PC-3 (cell line): ENCODE data around the gene CMTM4. TPM values are rescaled to one million over a fixed set of nuclear protein-coding genes. Genes with fewer than 3 reads are reported as not detected.

Experiments
- ATAC-seq: fragments of 200-7000 bp; cut with Tn5 transposase; 2 replicates; pipeline ENCODE4 v1.9.1; 2020; ENCODE audit warnings: mild to moderate bottlenecking, moderate library complexity
- BruUV-seq: library from RNA; stranded (reverse); fragments of 400-500 nt; replicated peaks from 2 replicates; lab custom pipeline; 2021; lab: Mats Ljungman, UMichigan
- CTCF ChIA-PET: fragments of 300-600 bp; sonication (Branson Sonifier 250); formaldehyde crosslinking; loops from one replicate; lab custom pipeline; 2022; ENCODE audit warnings: antibody characterized with exemption; lab: Charles Lee
- POLR2A ChIA-PET: fragments of 300-600 bp; sonication (Branson Sonifier 250); formaldehyde crosslinking; loops from one replicate; lab custom pipeline; 2022; ENCODE audit warnings: antibody characterized with exemption; ENCODE audit not compliant: unreplicated experiment; lab: Charles Lee
- DNase-seq: peaks from one replicate; pipeline ENCODE4 v3.0.0-alpha.2; 2015
- H2AFZ ChIP-seq: fragments of 300-600 bp; sonication (generic); 2 replicates; pipeline ENCODE4 v1.6.0; 2016; ENCODE audit warnings: antibody characterized with exemption, low read length
- H3F3A ChIP-seq: fragments of 300-600 bp; sonication (generic); one replicate; pipeline ENCODE4 v1.6.0; 2017; ENCODE audit warnings: antibody characterized with exemption, low read length, control low read depth, mild to moderate bottlenecking; ENCODE audit not compliant: unreplicated experiment
- H3K27ac ChIP-seq: fragments of 300-600 bp; sonication (generic); 2 replicates; pipeline ENCODE4 v1.5.1; 2016; ENCODE audit warnings: mild to moderate bottlenecking, low read length
- H3K27me3 ChIP-seq: fragments of 300-600 bp; sonication (generic); 2 replicates; pipeline ENCODE4 v1.6.1; 2016; ENCODE audit warnings: low read length, mixed read lengths
- H3K36me3 ChIP-seq: fragments of 300-600 bp; sonication (generic); 2 replicates; pipeline ENCODE4 v1.6.1; 2016; ENCODE audit warnings: low read depth, mixed run types, low read length, mixed read lengths
- H3K4me1 ChIP-seq: fragments of 300-600 bp; sonication (generic); 2 replicates; pipeline ENCODE4 v1.5.1; 2016; ENCODE audit warnings: low read length; ENCODE audit not compliant: insufficient read depth
- H3K4me2 ChIP-seq: fragments of 300-600 bp; sonication (generic); 2 replicates; pipeline ENCODE4 v1.6.0; 2016; ENCODE audit warnings: low read length
- H3K4me3 ChIP-seq: fragments of 300-600 bp; sonication (generic); 2 replicates; pipeline ENCODE4 v1.5.1; 2016; ENCODE audit warnings: mild to moderate bottlenecking, low read length, mixed read lengths
- H3K79me2 ChIP-seq: fragments of 300-600 bp; sonication (generic); 2 replicates; pipeline ENCODE4 v1.6.1; 2017; ENCODE audit warnings: low read length, mixed read lengths
- H3K9ac ChIP-seq: fragments of 300-600 bp; sonication (generic); 2 replicates; pipeline ENCODE4 v1.6.0; 2016; ENCODE audit warnings: mild to moderate bottlenecking, low read length
- H3K9me2 ChIP-seq: fragments of 300-600 bp; sonication (generic); replicated peaks from 2 replicates; pipeline ENCODE4 v1.6.1; 2016; ENCODE audit warnings: mixed run types, low read length, mixed read lengths
- H3K9me3 ChIP-seq: fragments of 300-600 bp; sonication (generic); 2 replicates; pipeline ENCODE4 v1.6.1; 2016; ENCODE audit warnings: low read length, mixed read lengths
- H4K20me1 ChIP-seq: fragments of 300-600 bp; sonication (generic); 2 replicates; pipeline ENCODE4 v1.6.1; 2016; ENCODE audit warnings: low read length, mixed read lengths
- CTCF ChIP-seq: fragments of 300-600 bp; sonication (generic); conservative IDR thresholded peaks from 2 replicates; pipeline ENCODE4 v1.5.1; 2017; ENCODE audit warnings: antibody characterized with exemption, low read depth, mild to moderate bottlenecking, low read length
- EZH2 ChIP-seq: fragments of 300-600 bp; sonication (generic); IDR thresholded peaks from one replicate; pipeline ENCODE4 v1.6.1; 2017; ENCODE audit warnings: antibody characterized with exemption, mild to moderate bottlenecking, low read length; ENCODE audit not compliant: unreplicated experiment
- EZH2phosphoT487 ChIP-seq: fragments of 300-600 bp; sonication (generic); IDR thresholded peaks from 2 replicates; pipeline ENCODE4 v1.6.1; 2018; ENCODE audit warnings: mild to moderate bottlenecking, antibody characterized with exemption, low read length, borderline replicate concordance
- intact Hi-C: fragments of 100-400 bp; cut with micrococcal nuclease; formaldehyde crosslinking; loops from 2 replicates; pipeline ENCODE4 v1.9.0; 2023
- total RNA-seq: library from RNA; depleted of rRNA; stranded (reverse); fragments of >200 nt; gene quantifications from 2 replicates; pipeline ENCODE4 v1.2.3, GENCODE V29; 2014

The CMTM4 gene
- total RNA-seq, 1 experiment from 2014 or later = 16.9 TPM

GRCh38 chr16:66588981-66589713 lies 107.4 kb downstream of the CMTM4 start:
- Histone ChIP-seq H3K4me2 (no peak overlapping the region), H2AFZ (no peak overlapping the region), H3K36me3 (no peaks in the 10 kb centered on the region), H4K20me1 (no peaks in the 10 kb centered on the region), H3K9me2 (no peaks in the 10 kb centered on the region), H3K9me3 (no peaks in the 10 kb centered on the region), H3K27ac (no peak overlapping the region), H3K27me3 (no peaks in the 10 kb centered on the region), H3K9ac (no peak overlapping the region), H3K4me3 (no peak overlapping the region), H3K79me2 (no peaks in the 10 kb centered on the region), H3K4me1 (no peaks in the 10 kb centered on the region), H3F3A (no peaks in the 10 kb centered on the region)
- TF ChIP-seq EZH2phosphoT487 (no peak), EZH2 (no peak), CTCF (peak; percentile 54)
- ChIA-PET POLR2A (no interaction called here), CTCF (interaction anchor here (0.6 to 0.8 kb wide), 2 partner anchors 62 to 182 kb away, joined by 3 read pairs; no protein-coding TSS in a partner anchor)
- intact Hi-C loops = no loop called here
- DNase-seq = peak; percentile 14
- ATAC-seq = peak; percentile 60; the same call in 1 of the 2 replicates
- no TSS peak for BruUV-seq

DNA sequence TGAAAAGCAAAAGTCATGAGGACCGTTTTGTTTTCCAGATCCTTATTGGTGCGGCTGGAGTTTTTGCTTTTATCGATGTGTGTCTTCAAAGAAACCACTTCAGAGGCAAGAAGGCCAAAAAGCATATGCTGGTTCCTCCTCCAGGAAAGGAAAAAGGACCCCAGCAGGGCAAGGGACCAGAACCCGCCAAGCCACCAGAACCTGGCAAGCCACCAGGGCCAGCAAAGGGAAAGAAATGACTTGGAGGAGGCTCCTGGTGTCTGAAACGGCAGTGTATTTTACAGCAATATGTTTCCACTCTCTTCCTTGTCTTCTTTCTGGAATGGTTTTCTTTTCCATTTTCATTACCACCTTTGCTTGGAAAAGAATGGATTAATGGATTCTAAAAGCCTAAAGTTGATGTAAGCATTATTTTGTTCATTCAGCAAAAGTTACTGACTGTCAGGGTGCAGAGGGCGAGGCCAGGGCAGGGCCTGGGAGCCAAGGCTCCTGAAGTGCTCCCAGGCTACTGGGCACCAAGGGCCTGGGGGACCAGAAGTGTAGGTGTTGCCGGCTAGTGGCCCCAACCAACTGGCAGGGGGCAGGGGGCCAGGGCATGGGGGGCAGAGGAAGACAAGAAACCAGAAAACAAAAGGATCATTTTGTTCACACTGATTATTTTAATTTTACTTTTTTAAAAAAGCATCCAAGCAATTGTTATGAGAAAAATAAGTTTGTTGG lies 108.5 kb downstream of the CMTM4 start:
- Histone ChIP-seq H3K27me3 (no peaks in the 10 kb centered on the region), H3K79me2 (no peaks in the 10 kb centered on the region), H3K4me1 (no peaks in the 10 kb centered on the region), H3K4me2 (no peak overlapping the region), H4K20me1 (no peaks in the 10 kb centered on the region), H2AFZ (no peak overlapping the region), H3K9me2 (no peaks in the 10 kb centered on the region), H3F3A (no peaks in the 10 kb centered on the region), H3K27ac (no peak overlapping the region), H3K36me3 (no peaks in the 10 kb centered on the region), H3K4me3 (no peak overlapping the region), H3K9me3 (no peaks in the 10 kb centered on the region), H3K9ac (no peak overlapping the region)
- intact Hi-C loops = no loop called here
- ATAC-seq = no peak
- ChIA-PET CTCF (no interaction called here), POLR2A (no interaction called here)
- no peak for TF ChIP-seq CTCF
- no peak for TF ChIP-seq EZH2phosphoT487
- no peak for TF ChIP-seq EZH2
- BruUV-seq = no TSS peak
- DNase-seq = no peak
